GM12801 (cell line): ENCODE data around the gene DSTN.

Experiments used
- TF ChIP-seq, protein P1 (sequence below): IDR thresholded peaks from one replicate; pipeline ENCODE4 v1.5.1; 2011; ENCODE audit warnings: control low read depth; ENCODE audit not compliant: insufficient read length; ENCODE audit errors: extremely low read depth

DSTN gene

DNA sequence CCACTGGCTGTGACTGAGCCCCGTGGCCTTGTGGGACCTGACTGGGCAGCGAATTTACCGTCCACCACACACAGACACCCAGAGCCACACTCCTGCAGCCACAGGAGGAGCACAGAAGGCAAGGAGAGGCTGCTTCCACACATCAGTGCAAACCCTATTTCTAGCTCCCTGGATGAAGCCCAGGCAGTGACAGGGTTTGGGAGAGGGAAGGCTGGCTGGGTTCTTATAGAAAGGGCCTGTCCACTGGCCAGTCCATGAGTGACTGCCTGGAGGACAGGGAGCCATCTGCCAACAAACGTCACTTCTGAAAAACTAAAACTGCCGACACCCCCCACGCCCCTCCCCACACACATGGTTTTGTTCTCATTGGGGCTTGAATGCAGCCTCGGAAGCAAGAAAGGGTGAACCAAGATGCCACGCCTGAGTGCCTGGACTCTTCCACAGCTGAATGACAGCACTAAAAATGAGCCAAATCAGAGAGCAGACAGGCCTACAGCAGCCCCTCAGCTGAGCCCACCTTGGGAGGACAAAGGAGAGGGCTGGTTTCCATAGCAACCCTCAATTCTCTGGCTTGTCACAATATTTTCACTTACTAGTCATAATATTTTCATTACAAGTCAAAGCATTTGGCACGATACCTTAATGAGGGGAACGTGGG, 73.8 kb downstream of the DSTN start:
- TF ChIP-seq, protein P1, sequence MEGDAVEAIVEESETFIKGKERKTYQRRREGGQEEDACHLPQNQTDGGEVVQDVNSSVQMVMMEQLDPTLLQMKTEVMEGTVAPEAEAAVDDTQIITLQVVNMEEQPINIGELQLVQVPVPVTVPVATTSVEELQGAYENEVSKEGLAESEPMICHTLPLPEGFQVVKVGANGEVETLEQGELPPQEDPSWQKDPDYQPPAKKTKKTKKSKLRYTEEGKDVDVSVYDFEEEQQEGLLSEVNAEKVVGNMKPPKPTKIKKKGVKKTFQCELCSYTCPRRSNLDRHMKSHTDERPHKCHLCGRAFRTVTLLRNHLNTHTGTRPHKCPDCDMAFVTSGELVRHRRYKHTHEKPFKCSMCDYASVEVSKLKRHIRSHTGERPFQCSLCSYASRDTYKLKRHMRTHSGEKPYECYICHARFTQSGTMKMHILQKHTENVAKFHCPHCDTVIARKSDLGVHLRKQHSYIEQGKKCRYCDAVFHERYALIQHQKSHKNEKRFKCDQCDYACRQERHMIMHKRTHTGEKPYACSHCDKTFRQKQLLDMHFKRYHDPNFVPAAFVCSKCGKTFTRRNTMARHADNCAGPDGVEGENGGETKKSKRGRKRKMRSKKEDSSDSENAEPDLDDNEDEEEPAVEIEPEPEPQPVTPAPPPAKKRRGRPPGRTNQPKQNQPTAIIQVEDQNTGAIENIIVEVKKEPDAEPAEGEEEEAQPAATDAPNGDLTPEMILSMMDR = no peak

DNA sequence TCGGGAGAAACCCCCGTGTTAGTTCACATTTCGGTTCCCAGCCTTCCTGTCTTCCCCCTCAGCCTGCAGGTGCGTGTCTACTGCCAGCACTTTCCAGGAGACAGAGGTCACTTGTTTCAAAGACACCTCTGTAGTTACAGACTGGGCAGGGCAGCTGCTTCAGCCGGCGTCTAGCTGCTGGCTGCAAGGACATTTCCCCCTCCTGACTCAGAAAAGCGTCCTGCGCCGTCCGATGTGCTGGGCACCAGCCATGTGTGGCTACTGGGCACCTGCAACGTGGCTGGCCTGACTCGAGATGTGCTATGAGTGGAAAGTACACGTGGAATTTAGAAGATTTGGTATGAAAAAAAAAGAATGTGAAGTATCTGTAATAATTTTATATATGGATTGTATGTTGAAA, 74.6 kb downstream of the DSTN start:
- TF ChIP-seq, protein P1 = no peak

DNA sequence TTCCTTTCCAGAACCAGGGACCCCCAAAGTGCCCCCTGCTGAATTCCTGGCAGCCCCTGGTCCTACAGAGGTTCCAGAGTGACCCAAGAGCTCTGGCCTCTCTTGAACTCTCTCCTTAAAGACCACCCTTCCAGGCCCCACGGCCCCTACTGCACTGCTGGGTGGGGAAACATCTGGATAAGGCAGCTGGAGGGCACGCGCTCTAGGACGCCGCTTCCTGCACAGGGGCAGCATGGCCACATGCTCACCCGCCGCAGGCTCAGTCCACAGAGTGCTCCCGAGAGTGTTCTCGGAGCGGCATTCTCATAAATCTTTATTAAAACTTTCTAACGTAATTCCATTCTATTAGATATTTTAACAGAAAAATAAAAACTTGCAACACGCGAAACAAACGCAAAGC, 75.1 kb downstream of the DSTN start:
- TF ChIP-seq, protein P1 = no peak

DNA sequence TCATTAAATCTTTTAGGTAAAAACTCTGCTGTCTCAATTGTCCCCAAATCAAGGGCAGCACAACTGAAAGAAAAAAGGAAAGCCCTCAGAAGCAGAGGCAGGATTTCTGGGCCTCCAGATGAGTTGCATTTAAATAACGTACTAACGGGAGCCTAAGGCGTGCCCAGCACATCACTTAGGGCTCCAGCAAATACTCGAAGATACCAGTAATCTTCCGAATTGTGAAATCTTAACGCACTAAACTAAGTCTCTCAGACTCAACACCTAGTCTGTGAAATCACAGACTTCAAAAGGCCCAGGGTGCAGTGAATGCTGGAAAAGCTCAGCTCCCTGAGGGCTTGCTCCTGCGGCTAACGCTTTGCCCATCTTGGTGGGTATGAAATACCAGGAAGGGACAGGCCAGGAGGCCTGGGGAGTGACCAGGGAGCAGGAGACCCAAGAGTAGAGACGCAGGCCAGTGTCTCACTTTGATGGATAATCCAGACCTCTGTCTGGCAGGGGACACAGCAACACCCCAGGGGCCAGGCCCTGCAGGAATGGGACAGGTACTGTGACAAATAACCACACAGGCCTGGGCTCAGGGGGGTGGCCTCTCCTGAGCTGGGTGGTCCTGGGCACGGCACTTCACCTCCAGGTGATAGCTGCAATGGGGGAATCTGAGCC, 75.8 kb downstream of the DSTN start:
- TF ChIP-seq, protein P1 = no peak

DNA sequence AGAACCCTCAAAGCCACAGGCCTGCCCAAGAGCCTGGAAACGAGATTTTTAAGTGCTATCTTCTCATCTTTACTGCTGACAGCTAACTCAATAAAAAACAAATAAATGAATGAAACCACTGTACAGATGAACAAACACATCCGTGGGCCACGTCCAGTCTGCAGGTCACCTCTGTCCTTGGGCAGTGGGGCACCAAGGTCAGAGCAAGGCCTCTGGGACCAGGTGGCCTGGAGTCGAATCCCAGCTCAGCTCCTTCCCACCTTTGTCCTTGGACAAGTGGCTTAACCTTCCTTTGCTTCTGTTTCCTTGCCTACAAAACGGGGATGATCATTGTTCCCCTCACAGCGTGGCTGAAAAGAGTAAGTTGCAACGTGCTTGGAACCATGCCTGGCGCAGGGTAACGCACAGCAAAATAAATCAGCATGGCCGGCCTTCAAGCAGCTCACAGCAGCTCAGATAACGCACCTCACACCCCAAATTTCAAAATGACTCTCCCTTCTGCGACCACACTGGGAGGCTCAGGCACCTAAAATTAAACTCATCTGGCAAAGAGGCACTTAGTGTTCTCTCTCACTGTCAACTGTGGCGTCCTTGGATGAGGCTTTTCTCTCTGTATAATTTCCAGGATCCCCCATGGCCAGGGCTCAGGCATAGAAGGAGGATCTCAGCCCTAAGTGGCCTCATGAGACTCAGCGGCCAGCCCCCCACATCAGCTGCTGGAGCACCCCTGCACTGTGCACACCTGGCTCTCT, 76.5 kb downstream of the DSTN start:
- TF ChIP-seq, protein P1 = no peak

DNA sequence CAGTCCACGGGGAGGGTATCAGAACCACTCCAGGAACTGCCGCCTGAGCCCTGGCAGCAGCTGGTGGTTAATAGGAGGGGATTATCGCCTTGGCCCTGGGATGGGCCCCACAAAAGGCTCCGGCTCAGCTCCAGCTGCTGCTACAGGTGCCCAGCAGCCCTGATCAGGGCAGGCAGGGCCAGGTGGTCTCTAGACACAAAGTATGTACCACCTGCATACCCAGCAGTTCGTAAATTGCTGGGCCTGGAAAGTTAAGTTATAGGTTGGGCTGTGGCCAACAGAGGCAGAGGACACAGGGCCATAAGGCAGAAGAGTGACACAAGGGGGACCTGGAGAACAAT, 77.1 kb downstream of the DSTN start:
- TF ChIP-seq, protein P1 = no peak

DNA sequence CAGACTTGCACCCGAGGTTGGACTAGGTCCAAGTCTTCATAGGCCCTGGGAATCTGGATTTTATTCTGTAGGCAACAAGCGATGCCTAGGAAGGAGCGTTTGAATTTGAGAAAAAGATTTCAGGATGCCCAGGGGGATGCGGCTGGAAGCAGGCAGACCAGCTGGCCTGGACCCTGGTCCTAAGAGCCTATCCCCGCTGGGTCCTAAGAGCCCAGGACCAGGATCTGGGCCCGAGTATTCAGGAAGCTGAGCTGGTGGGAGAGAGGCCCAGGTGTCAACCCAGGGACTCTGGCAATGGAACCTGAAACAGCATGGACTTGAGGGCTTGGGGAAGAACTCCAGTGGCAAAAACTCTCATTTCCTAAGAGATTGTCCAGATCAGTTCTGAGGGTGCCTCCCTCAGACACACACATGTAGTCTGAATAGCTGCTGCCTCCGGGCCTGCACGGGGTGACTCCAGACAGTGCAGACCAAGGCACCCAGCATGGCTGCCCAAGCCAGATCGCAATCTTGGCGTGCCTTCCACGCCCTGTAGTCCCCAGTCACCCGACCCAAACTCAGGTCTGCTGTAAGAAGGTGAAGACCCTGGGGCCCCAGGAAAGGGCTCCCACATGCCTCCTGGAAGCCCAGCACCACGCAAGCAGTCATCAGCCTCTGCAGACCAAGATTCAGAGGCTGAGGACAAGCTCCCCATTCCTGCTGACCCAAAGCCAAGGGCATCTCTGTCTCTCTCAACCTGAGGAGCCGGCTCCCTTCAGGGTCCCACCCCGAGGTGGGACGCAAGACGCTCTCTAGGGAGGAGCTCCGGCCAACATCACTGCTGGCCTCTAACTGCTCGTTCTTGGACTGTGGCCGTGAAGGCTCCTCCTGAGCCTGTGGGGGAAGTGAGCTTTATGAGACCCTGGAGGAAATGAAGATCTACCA, 77.8 kb downstream of the DSTN start:
- TF ChIP-seq, protein P1 = no peak
